SK-N-SH (cell line): ENCODE measurements around the gene OR52E5. TPM values are rescaled to one million over a fixed set of nuclear protein-coding genes. Genes with fewer than 3 reads are reported as not detected.

ENCODE experiments used
- CTCF ChIA-PET: fragments of 300-600, 350-600 bp; formaldehyde crosslinking; extraction: SDS; loops from one replicate; lab custom pipeline; 2021; lab: Yijun Ruan, JAX
- POLR2A ChIA-PET: fragments of 350-600 bp; sonication (Branson Sonifier 250); formaldehyde crosslinking; extraction: SDS; loops from one replicate; lab custom pipeline; 2020; ENCODE audit warnings: antibody characterized with exemption, inconsistent platforms; lab: Yijun Ruan, JAX
- DNase-seq: peaks from one replicate; pipeline ENCODE4 v3.0.0; 2012
- H2AFZ ChIP-seq: fragments of 200-600 bp; sonication (generic); 2 replicates; pipeline ENCODE4 v1.8.1; 2016; ENCODE audit warnings: antibody characterized with exemption, mild to moderate bottlenecking, low read depth
- H3F3A ChIP-seq: fragments of 200-600 bp; sonication (generic); replicated peaks from 2 replicates; pipeline ENCODE3; 2016; ENCODE audit warnings: antibody characterized with exemption, mild to moderate bottlenecking; ENCODE audit not compliant: insufficient read depth
- H3K27ac ChIP-seq, 2 experiments: fragments of 200-500 bp in 1 of 2; fragments of 200-600 bp in 1 of 2; sonication (Bioruptor generic) in 1 of 2; sonication (generic), shearing (Covaris generic) in 1 of 2; 2 replicates each; pipeline versions ENCODE4 v1.5.1 to v1.6.1; 2014 to 2016; ENCODE audit warnings: low read depth in 2 of 2, inconsistent platforms in 1 of 2, low read length in 1 of 2, mild to moderate bottlenecking in 1 of 2, mixed read lengths in 1 of 2
- H3K27me3 ChIP-seq: fragments of 200-600 bp; sonication (generic), shearing (Covaris generic); 2 replicates; pipeline ENCODE4 v1.6.1; 2016; ENCODE audit warnings: mixed run types; ENCODE audit not compliant: insufficient read depth
- H3K36me3 ChIP-seq, 2 experiments: fragments of 200-500 bp in 1 of 2; fragments of 200-600 bp in 1 of 2; sonication (Bioruptor generic) in 1 of 2; sonication (generic) in 1 of 2; replicated peaks in 1 of 2; 2 replicates each; pipeline versions ENCODE3 to v1.5.1; 2014 to 2016; ENCODE audit warnings: low read length in 1 of 2, mild to moderate bottlenecking in 1 of 2; ENCODE audit not compliant: insufficient read depth in 2 of 2, control insufficient read depth in 1 of 2
- H3K4me1 ChIP-seq, 2 experiments: fragments of 200-500 bp in 1 of 2; fragments of 200-600 bp in 1 of 2; sonication (Bioruptor generic) in 1 of 2; sonication (generic), shearing (Covaris generic) in 1 of 2; 2 replicates each; pipeline versions ENCODE4 v1.5.1 to v1.6.1; 2014 to 2016; ENCODE audit warnings: low read depth in 1 of 2, low read length in 1 of 2, mixed run types in 1 of 2; ENCODE audit not compliant: insufficient read depth in 2 of 2, control insufficient read depth in 1 of 2
- H3K4me2 ChIP-seq: fragments of 200-600 bp; sonication (generic), shearing (Covaris generic); 2 replicates; pipeline ENCODE4 v1.6.1; 2017; ENCODE audit warnings: mixed run types
- H3K4me3 ChIP-seq, 2 experiments: fragments of 200-500 bp in 1 of 2; fragments of 200-600 bp in 1 of 2; sonication (Bioruptor generic) in 1 of 2; sonication (generic), shearing (Covaris generic) in 1 of 2; 2 replicates each; pipeline versions ENCODE4 v1.5.1 to v1.8.1; 2014 to 2016; ENCODE audit warnings: low read depth in 2 of 2, inconsistent platforms in 1 of 2, low read length in 1 of 2, mild to moderate bottlenecking in 1 of 2, mixed read lengths in 1 of 2, moderate library complexity in 1 of 2
- H3K79me2 ChIP-seq: fragments of 200-600 bp; sonication (generic); 2 replicates; pipeline ENCODE4 v1.8.1; 2017; ENCODE audit warnings: mild to moderate bottlenecking; ENCODE audit not compliant: insufficient read depth
- H3K9ac ChIP-seq: fragments of 200-600 bp; sonication (generic); 2 replicates; pipeline ENCODE4 v1.6.1; 2017; ENCODE audit warnings: mixed run types
- H3K9me2 ChIP-seq: fragments of 200-600 bp; sonication (generic); 2 replicates; pipeline ENCODE4 v1.6.1; 2017; ENCODE audit warnings: mixed run types
- H3K9me3 ChIP-seq: fragments of 200-600 bp; sonication (generic); 2 replicates; pipeline ENCODE4 v1.6.1; 2017; ENCODE audit warnings: mixed run types, mild to moderate bottlenecking, moderate library complexity
- H4K20me1 ChIP-seq: fragments of 200-600 bp; sonication (generic); 2 replicates; pipeline ENCODE4 v1.6.1; 2017; ENCODE audit warnings: mild to moderate bottlenecking, mixed run types; ENCODE audit not compliant: insufficient read depth
- CTCF ChIP-seq: fragments of 200-600 bp; sonication (generic); IDR thresholded peaks from 2 replicates; pipeline ENCODE4 v1.6.1; 2017; ENCODE audit warnings: antibody characterized with exemption, mild to moderate bottlenecking, moderate library complexity
- EP300 ChIP-seq, 2 experiments: IDR thresholded peaks; 2 replicates each; pipeline versions ENCODE4 v1.4.0 to v1.6.1; 2012; ENCODE audit warnings: borderline replicate concordance in 1 of 2, low read depth in 1 of 2, low read length in 1 of 2
- FOSL2 ChIP-seq: IDR thresholded peaks from 2 replicates; pipeline ENCODE4 v1.4.0; 2012; ENCODE audit warnings: low read depth, mild to moderate bottlenecking, moderate library complexity, borderline replicate concordance
- FOXJ3 ChIP-seq: sonication (generic); formaldehyde crosslinking; IDR thresholded peaks from 2 replicates; pipeline ENCODE4 v1.5.1; 2020; ENCODE audit warnings: mild to moderate bottlenecking, missing genetic modification reagents
- FOXM1 ChIP-seq: IDR thresholded peaks from 2 replicates; pipeline ENCODE4 v1.4.0; 2012; ENCODE audit warnings: low read depth, mild to moderate bottlenecking
- GABPA ChIP-seq: IDR thresholded peaks from 2 replicates; pipeline ENCODE4 v1.4.0; 2012; ENCODE audit warnings: low read depth, mild to moderate bottlenecking
- NFIC ChIP-seq: IDR thresholded peaks from 2 replicates; pipeline ENCODE4 v1.4.0; 2012; ENCODE audit warnings: borderline replicate concordance
- NRF1 ChIP-seq: IDR thresholded peaks from 2 replicates; pipeline ENCODE4 v1.6.1; 2012; ENCODE audit warnings: low read depth, mild to moderate bottlenecking, low read length
- PBX3 ChIP-seq: IDR thresholded peaks from 2 replicates; pipeline ENCODE4; 2012
- RAD21 ChIP-seq: IDR thresholded peaks from 2 replicates; pipeline ENCODE4 v1.6.1; 2012; ENCODE audit warnings: mild to moderate bottlenecking, low read length
- RFX5 ChIP-seq: IDR thresholded peaks from 2 replicates; pipeline ENCODE4 v1.6.1; 2012; ENCODE audit warnings: mild to moderate bottlenecking, improper control_type of control experiment, low read length
- RXRA ChIP-seq: IDR thresholded peaks from 2 replicates; pipeline ENCODE4 v1.4.0; 2012; ENCODE audit warnings: low read depth, mild to moderate bottlenecking, borderline replicate concordance
- SIN3A ChIP-seq: IDR thresholded peaks from 2 replicates; pipeline ENCODE4 v1.6.1; 2012; ENCODE audit warnings: low read depth, mild to moderate bottlenecking, low read length, moderate library complexity, borderline replicate concordance
- TCF12 ChIP-seq: IDR thresholded peaks from 2 replicates; pipeline ENCODE4 v1.4.0; 2012
- USF1 ChIP-seq: IDR thresholded peaks from 2 replicates; pipeline ENCODE4 v1.4.0; 2012; ENCODE audit warnings: low read depth, borderline replicate concordance
- USF2 ChIP-seq: fragments of 150-350 bp; IDR thresholded peaks from 2 replicates; pipeline ENCODE4 v1.6.1; 2017; ENCODE audit warnings: antibody characterized with exemption, low read length, low read depth, borderline replicate concordance
- YY1 ChIP-seq: IDR thresholded peaks from 2 replicates; pipeline ENCODE4 v1.4.0; 2012; ENCODE audit warnings: low read depth, mild to moderate bottlenecking
- WGBS: methylation state at CpG from one replicate; pipeline ENCODE4 v1.1.6; 2017; ENCODE audit warnings: low lambda C conversion rate; 5-methylcytosine and 5-hydroxymethylcytosine counted together
- polyA plus RNA-seq, 3 experiments: library from polyadenylated mRNA; depleted of rRNA; stranded (reverse); fragments of >200 nt; gene quantifications; 2 replicates each; pipeline ENCODE4 v1.2.3, GENCODE V29; 2012
- TF ChIP-seq, protein P1 (sequence below): fragments of 150-350 bp; IDR thresholded peaks from 2 replicates; pipeline ENCODE4 v1.6.1; 2016; ENCODE audit warnings: mild to moderate bottlenecking, low read depth, low read length

OR52E5 gene
- polyA plus RNA-seq, 1 of the 3 experiments (the other 2 are of a cell fraction), result not detected

DNA sequence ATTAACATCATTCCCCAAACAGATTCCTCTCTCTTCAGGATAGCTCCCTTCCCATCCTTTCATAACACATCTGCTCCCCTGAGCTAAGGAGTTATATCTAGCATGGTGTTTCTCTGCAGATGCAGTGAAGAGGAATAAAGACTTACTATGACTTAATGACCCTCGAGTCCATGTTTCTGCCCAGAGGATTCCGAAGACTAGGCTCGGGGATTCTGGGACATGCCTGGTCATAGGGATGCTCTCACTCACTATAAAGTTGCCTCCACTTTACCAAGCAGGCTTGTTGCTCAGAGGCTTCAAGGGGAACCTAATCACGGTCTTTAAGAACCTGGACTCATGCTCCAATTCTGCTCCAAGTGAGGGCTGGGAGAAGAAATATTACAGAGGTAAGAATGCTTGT lies 12.7 kb upstream of the OR52E5 start, which contains the start of gene OR52E4:
OR52E4 (plus strand) TSS at position 301 of the 400 bp plus-strand sequence. CDS start 3,664 bp downstream, outside the sequence.
- H2AFZ ChIP-seq, result no peak within 1 kb of the TSS
- H3K4me3 ChIP-seq, result no peak within 1 kb of the TSS
- no peaks in the 10 kb centered on the region; the same call in 1 of the 2 replicates for H3K27me3 ChIP-seq
- no peak within 1 kb of the TSS for H3K4me2 ChIP-seq
- POLR2A ChIA-PET, result no interaction called here
- CTCF ChIA-PET, result no interaction called here
- no peak within 1 kb of the TSS for H3K27ac ChIP-seq
- no peak within 1 kb of the TSS for H3K9ac ChIP-seq
- 0% methylated on average over 4 of the region's 4 CpGs for WGBS
- H3F3A ChIP-seq, result no peaks in the 10 kb centered on the region
- no peaks in the 10 kb centered on the region for H4K20me1 ChIP-seq
- H3K79me2 ChIP-seq, result no peaks in the 10 kb centered on the region
- no peaks in the 10 kb centered on the region for H3K9me2 ChIP-seq
- no peak for DNase-seq
- no peak for TF ChIP-seq NFIC
- TF ChIP-seq NRF1, result no peak
- no peak for TF ChIP-seq CTCF
- TF ChIP-seq YY1, result no peak
- no peak for TF ChIP-seq RXRA
- TF ChIP-seq FOXJ3 (CRISPR knock-in tag), result no peak
- H3K9me3 ChIP-seq, result no peaks in the 10 kb centered on the region
- no peaks in the 10 kb centered on the region for H3K36me3 ChIP-seq
- no peaks in the 10 kb centered on the region for H3K4me1 ChIP-seq

DNA sequence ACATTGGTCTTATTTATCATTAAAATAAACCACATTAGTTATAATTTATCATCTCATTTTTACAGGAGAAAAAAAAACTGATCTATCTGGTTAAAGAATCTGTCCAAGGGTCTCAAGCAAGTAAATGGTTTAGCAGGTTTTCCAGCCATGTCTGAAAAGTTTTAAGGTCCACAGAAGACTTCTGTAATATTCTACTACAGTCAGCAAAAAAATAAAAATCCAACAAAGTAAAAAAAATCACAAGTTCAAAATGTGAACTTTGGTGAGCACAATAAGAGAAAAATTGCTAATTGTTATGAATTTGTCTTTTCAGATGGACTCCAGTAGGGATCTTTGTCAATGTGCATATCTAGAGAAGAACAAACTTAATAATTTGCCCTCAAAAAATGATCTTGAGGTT lies 11.3 kb upstream of the OR52E5 start:
- DNase-seq, result no peak
- H4K20me1 ChIP-seq, result no peaks in the 10 kb centered on the region
- no peak overlapping the region for H3K27ac ChIP-seq
- TF ChIP-seq, protein P1, sequence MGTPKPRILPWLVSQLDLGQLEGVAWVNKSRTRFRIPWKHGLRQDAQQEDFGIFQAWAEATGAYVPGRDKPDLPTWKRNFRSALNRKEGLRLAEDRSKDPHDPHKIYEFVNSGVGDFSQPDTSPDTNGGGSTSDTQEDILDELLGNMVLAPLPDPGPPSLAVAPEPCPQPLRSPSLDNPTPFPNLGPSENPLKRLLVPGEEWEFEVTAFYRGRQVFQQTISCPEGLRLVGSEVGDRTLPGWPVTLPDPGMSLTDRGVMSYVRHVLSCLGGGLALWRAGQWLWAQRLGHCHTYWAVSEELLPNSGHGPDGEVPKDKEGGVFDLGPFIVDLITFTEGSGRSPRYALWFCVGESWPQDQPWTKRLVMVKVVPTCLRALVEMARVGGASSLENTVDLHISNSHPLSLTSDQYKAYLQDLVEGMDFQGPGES, result no peak
- TF ChIP-seq USF2 (no peak), RAD21 (no peak), FOSL2 (no peak), FOXM1 (no peak), USF1 (no peak), RXRA (no peak), PBX3 (no peak), TCF12 (no peak), FOXJ3 (CRISPR knock-in tag) (no peak), GABPA (no peak), SIN3A (no peak), EP300 (IDR thresholded peaks at IDR 0.05; ENCODE audit: borderline replicate concordance in 1 of 2, low read depth in 1 of 2, low read length in 1 of 2) (no peak), RFX5 (no peak)
- H3F3A ChIP-seq, result no peaks in the 10 kb centered on the region
- no peak overlapping the region for H2AFZ ChIP-seq
- H3K4me2 ChIP-seq, result no peak overlapping the region
- no peak overlapping the region for H3K4me3 ChIP-seq
- ChIA-PET POLR2A (no interaction called here), CTCF (interaction anchor here (1.8 kb wide), 1 partner anchor 10 kb away, joined by 9 read pairs; no protein-coding TSS in a partner anchor)
- no peaks in the 10 kb centered on the region for H3K79me2 ChIP-seq
- H3K36me3 ChIP-seq, result no peaks in the 10 kb centered on the region
- H3K9ac ChIP-seq, result no peak overlapping the region
- no peaks in the 10 kb centered on the region for H3K9me2 ChIP-seq
- H3K9me3 ChIP-seq, result no peaks in the 10 kb centered on the region
- H3K27me3 ChIP-seq, result no peaks in the 10 kb centered on the region; the same call in 1 of the 2 replicates
- H3K4me1 ChIP-seq, result no peaks in the 10 kb centered on the region
